Measurements from ENCODE around the gene SIX1. TPM values are rescaled to one million over a fixed set of nuclear protein-coding genes. Genes with fewer than 3 reads are reported as not detected.

The SIX1 gene
- total RNA-seq, 1 donor from 2014 or later = 0.20 TPM

DNA sequence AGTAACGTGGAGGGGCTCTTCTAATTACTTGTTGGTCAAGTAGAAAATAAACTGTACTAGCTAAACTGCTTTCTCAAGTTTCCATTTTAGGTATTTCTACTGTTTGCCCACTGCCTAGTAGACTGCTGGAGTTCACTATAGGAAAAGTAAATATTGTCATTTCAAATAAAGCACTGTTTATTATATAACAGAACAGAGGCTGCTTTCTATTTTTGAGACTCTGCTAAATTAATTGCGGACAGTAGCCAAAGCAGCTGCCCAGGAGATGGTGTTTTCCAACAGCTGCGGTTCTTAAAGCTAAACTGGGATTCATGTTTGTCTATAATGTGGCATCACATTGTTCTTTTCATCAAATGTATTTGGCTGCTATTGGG, 15.9 kb upstream of the SIX1 start:
- H3K27ac Mint-ChIP-seq (ENCODE audit: unreplicated experiment) = no peak overlapping the region

DNA sequence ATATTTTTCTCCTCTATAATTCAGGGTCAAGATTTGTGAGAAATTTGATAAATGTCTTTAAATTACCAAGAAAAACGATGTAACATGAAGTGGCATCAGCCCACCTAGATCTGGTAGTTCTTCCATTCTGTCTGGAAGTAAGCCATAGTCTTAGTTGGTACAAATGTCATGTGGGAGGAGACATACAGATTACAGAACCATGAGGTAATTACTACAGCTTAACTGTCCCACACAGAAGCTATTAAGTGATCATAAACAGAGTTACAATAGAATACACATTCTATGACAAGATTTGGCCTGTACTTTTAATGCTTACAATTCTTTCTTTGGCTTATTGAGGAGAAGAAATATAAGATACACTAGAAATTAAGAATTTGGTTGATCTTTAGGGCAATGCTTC, 13.7 kb upstream of the SIX1 start:
- TF ChIP-seq, protein P1, sequence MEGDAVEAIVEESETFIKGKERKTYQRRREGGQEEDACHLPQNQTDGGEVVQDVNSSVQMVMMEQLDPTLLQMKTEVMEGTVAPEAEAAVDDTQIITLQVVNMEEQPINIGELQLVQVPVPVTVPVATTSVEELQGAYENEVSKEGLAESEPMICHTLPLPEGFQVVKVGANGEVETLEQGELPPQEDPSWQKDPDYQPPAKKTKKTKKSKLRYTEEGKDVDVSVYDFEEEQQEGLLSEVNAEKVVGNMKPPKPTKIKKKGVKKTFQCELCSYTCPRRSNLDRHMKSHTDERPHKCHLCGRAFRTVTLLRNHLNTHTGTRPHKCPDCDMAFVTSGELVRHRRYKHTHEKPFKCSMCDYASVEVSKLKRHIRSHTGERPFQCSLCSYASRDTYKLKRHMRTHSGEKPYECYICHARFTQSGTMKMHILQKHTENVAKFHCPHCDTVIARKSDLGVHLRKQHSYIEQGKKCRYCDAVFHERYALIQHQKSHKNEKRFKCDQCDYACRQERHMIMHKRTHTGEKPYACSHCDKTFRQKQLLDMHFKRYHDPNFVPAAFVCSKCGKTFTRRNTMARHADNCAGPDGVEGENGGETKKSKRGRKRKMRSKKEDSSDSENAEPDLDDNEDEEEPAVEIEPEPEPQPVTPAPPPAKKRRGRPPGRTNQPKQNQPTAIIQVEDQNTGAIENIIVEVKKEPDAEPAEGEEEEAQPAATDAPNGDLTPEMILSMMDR (IDR thresholded peaks at IDR 0.05; ENCODE audit: insufficient read depth, low read depth, low read length) = no peak
- no peak for TF ChIP-seq EZH2 (IDR thresholded peaks at IDR 0.05; ENCODE audit: insufficient read depth, low read length)

More for the DNA sequence above, 15.9 kb upstream of the SIX1 start:
- H3K27me3 Mint-ChIP-seq (ENCODE audit: low read depth, unreplicated experiment) = no peaks in the 10 kb centered on the region
- Histone ChIP-seq H3K4me3 (ENCODE audit: insufficient read depth, low read depth, low read length) (no peak overlapping the region), H3K36me3 (ENCODE audit: insufficient read depth, low read length) (no peaks in the 10 kb centered on the region), H3K4me1 (ENCODE audit: insufficient read depth, low read length) (no peaks in the 10 kb centered on the region), H3K4me2 (ENCODE audit: low read length) (no peak overlapping the region), H3K9ac (ENCODE audit: low read length) (no peak overlapping the region), H3K27ac (ENCODE audit: low read depth, low read length) (no peak overlapping the region), H4K20me1 (ENCODE audit: insufficient read depth, low read length) (no peaks in the 10 kb centered on the region), H3K79me2 (ENCODE audit: insufficient read depth, low read length) (no peaks in the 10 kb centered on the region), H3K27me3 (ENCODE audit: insufficient read depth, low read length) (no peaks in the 10 kb centered on the region), H3K9me3 (ENCODE audit: insufficient read depth, low read depth, low read length) (no peaks in the 10 kb centered on the region), H2AFZ (ENCODE audit: low read depth, low read length) (no peak overlapping the region)
- no peak for DNase-seq (ENCODE audit: low read depth)
- no peaks in the 10 kb centered on the region for H3K9me3 Mint-ChIP-seq (ENCODE audit: unreplicated experiment)
- no peaks in the 10 kb centered on the region for H3K36me3 Mint-ChIP-seq (ENCODE audit: low read depth, unreplicated experiment)
- no peaks in the 10 kb centered on the region for H3K4me1 Mint-ChIP-seq (ENCODE audit: low read depth, unreplicated experiment)
- no peak for FAIRE-seq
- no peak for TF ChIP-seq EZH2 (IDR thresholded peaks at IDR 0.05; ENCODE audit: insufficient read depth, low read length)
- TF ChIP-seq, protein P1 (IDR thresholded peaks at IDR 0.05; ENCODE audit: insufficient read depth, low read depth, low read length) = no peak
- H3K4me3 Mint-ChIP-seq (ENCODE audit: unreplicated experiment) = no peak overlapping the region

DNA sequence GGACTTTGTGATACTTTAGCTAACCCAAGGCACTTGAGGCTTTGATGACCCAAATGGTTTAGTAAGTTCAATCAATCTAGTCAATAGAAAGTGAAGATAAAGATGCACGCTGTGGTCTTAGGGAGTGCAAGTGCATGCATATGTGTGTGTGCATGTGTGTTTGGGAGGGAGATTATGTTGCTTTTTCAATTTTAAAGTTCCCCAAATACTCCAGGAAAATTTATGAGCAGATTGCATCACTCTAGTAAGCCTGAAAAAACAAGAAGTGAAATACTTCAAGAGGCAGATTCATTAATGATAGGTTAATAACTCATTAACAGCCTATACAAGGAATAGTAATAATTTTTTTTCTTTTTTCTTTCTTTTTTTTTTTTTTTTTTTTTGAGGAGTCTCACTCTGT, 12.4 kb upstream of the SIX1 start:
- H3K27ac Mint-ChIP-seq (ENCODE audit: unreplicated experiment) = no peak overlapping the region
- no peaks in the 10 kb centered on the region for H3K79me2 ChIP-seq (ENCODE audit: insufficient read depth, low read length)
- no peaks in the 10 kb centered on the region for H3K36me3 ChIP-seq (ENCODE audit: insufficient read depth, low read length)
- H2AFZ ChIP-seq (ENCODE audit: low read depth, low read length) = no peak overlapping the region
- no peak overlapping the region for H3K27ac ChIP-seq (ENCODE audit: low read depth, low read length)
- no peak overlapping the region for H3K4me2 ChIP-seq (ENCODE audit: low read length)
- H3K4me1 ChIP-seq (ENCODE audit: insufficient read depth, low read length) = peaks cover 9% of the 10 kb centered on the region
- no peaks in the 10 kb centered on the region for H3K9me3 Mint-ChIP-seq (ENCODE audit: unreplicated experiment)
- H4K20me1 ChIP-seq (ENCODE audit: insufficient read depth, low read length) = no peaks in the 10 kb centered on the region
- H3K27me3 ChIP-seq (ENCODE audit: insufficient read depth, low read length) = no peaks in the 10 kb centered on the region
- DNase-seq (ENCODE audit: low read depth) (no peak), FAIRE-seq (no peak)
- H3K27me3 Mint-ChIP-seq (ENCODE audit: low read depth, unreplicated experiment) = peaks cover 19% of the 10 kb centered on the region
- no peaks in the 10 kb centered on the region for H3K9me3 ChIP-seq (ENCODE audit: insufficient read depth, low read depth, low read length)
- no peak overlapping the region for H3K9ac ChIP-seq (ENCODE audit: low read length)
- no peak overlapping the region for H3K4me3 ChIP-seq (ENCODE audit: insufficient read depth, low read depth, low read length)
- H3K36me3 Mint-ChIP-seq (ENCODE audit: low read depth, unreplicated experiment) = no peaks in the 10 kb centered on the region
- no peak for TF ChIP-seq EZH2 (IDR thresholded peaks at IDR 0.05; ENCODE audit: insufficient read depth, low read length)
- peaks cover 5% of the 10 kb centered on the region for H3K4me1 Mint-ChIP-seq (ENCODE audit: low read depth, unreplicated experiment)
- no peak overlapping the region for H3K4me3 Mint-ChIP-seq (ENCODE audit: unreplicated experiment)

More for the DNA sequence above, 13.7 kb upstream of the SIX1 start:
- Histone ChIP-seq H3K36me3 (ENCODE audit: insufficient read depth, low read length) (no peaks in the 10 kb centered on the region), H3K4me1 (ENCODE audit: insufficient read depth, low read length) (peaks cover 1% of the 10 kb centered on the region), H3K4me3 (ENCODE audit: insufficient read depth, low read depth, low read length) (no peak overlapping the region), H3K79me2 (ENCODE audit: insufficient read depth, low read length) (no peaks in the 10 kb centered on the region), H2AFZ (ENCODE audit: low read depth, low read length) (no peak overlapping the region), H3K4me2 (ENCODE audit: low read length) (no peak overlapping the region), H3K9ac (ENCODE audit: low read length) (no peak overlapping the region), H3K9me3 (ENCODE audit: insufficient read depth, low read depth, low read length) (no peaks in the 10 kb centered on the region), H4K20me1 (ENCODE audit: insufficient read depth, low read length) (no peaks in the 10 kb centered on the region), H3K27me3 (ENCODE audit: insufficient read depth, low read length) (no peaks in the 10 kb centered on the region), H3K27ac (ENCODE audit: low read depth, low read length) (no peak overlapping the region)
- H3K27me3 Mint-ChIP-seq (ENCODE audit: low read depth, unreplicated experiment) = peaks cover 17% of the 10 kb centered on the region
- peaks cover 2% of the 10 kb centered on the region for H3K4me1 Mint-ChIP-seq (ENCODE audit: low read depth, unreplicated experiment)
- FAIRE-seq = no peak
- H3K9me3 Mint-ChIP-seq (ENCODE audit: unreplicated experiment) = no peaks in the 10 kb centered on the region
- H3K4me3 Mint-ChIP-seq (ENCODE audit: unreplicated experiment) = no peak overlapping the region
- no peak for DNase-seq (ENCODE audit: low read depth)
- H3K36me3 Mint-ChIP-seq (ENCODE audit: low read depth, unreplicated experiment) = no peaks in the 10 kb centered on the region
- H3K27ac Mint-ChIP-seq (ENCODE audit: unreplicated experiment) = no peak overlapping the region

Measured in astrocyte (in vitro differentiated cells and primary cell).